Stimulated activated CD4-positive, alpha-beta T cell treated with anti-CD3 and anti-CD28 coated beads, Interleukin-4, amount 100 ng/mL, for 1 hour (primary cell): ENCODE results near the gene MTHFD2.
A peak's percentile ranks its signal among the peaks of the same experiment; 100 is the strongest.

ENCODE experiments used
- DNase-seq: peaks from one replicate; pipeline ENCODE4 v3.0.0-alpha.2; 2020

MTHFD2 gene

DNA sequence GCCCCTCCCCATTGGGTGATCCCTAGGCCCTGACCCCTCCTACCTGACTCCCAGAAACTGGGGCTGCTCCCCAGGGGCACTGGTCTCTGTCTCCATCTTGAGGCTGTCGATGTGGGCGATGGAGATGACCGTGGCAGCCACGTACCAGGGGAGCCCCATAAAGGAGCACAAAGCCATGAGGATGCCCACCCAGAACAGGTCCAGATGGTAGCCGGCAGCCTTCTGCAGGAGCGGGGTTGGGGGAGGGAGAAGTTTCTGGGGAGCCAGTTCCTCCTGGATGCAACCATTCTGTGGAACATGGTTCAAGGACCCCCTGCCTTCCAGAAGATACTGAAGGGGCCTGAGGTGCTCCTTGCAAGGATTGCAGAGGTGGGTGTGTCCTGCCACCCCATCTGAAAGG lies 34.0 kb downstream of the MTHFD2 start:
- DNase-seq, result no peak

DNA sequence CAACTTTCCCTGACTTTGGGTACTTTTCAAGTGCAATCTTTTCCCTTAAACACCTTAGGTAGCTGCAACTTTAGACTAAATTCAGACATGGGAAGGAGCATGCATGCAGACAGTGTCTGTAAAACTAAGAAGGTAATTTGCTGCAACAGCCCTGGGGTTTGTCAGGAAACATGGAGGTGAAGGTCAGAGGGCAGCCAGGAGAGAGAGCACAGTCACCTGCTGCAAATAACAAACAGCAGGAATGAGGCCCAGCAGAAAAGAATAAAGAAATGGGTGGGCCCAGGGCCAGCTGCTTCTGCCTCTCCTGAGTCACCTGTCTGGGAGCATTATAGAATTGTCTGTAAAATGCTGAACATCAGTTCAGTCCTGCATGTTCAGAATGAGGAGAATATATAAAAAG lies 35.2 kb downstream of the MTHFD2 start:
- no peak for DNase-seq

DNA sequence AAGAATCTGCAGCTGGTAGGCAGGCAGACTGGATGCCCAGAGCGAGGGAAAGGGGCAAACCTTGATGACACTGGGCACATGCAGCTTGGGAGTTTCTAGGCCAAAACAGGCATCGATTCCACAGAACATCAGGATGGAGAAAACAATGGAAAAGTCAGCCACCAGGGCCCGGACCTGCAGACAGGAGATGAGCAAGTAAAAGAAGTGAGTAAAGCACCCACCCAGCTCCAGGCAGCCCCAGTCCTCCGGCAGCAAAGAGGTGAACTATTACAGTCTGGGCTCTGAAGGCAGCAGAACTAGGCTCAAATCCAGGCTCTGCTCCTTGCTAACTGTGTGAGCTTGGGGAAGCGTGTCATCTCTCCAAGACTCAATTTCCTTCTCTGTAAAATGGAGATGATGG lies 36.6 kb downstream of the MTHFD2 start:
- DNase-seq, result no peak

DNA sequence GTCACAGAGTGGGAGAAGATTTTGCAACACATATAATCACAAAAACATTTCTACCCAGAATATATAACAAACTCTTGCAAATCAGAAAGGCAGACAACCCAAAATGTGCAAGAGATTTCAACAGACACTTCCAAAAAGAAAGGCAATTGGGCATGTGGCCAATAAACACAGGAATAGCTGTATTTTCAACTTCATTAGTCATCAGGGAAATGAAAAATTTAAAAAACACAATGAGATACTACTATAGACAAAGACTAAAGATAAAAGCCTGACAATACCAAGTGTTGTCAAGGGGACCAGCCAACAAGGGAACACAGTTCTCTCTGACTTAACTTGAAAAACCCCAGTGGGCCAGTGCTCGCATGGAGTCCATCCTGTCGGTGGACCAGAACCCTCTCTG lies 40.5 kb downstream of the MTHFD2 start:
- no peak for DNase-seq

DNA sequence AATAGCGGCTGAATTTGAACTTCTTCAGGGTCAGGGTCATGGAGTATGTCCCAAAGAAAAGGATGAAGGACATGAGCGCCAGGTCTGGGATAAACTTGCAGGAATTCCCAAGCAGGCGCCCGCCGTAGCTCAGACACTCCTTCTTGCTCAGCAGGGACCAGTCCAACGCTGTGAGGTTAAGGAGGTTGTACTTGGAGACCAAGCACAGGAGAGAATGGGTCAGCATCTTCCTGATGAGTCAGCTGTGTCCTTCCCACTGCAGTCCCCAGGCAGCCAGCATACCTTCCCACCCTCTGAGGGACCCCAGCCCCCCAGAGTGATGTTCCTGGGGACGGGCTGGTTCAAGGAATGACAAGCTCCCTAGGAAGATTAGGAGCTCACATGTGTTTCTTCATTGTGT lies 40.9 kb downstream of the MTHFD2 start:
- no peak for DNase-seq

DNA sequence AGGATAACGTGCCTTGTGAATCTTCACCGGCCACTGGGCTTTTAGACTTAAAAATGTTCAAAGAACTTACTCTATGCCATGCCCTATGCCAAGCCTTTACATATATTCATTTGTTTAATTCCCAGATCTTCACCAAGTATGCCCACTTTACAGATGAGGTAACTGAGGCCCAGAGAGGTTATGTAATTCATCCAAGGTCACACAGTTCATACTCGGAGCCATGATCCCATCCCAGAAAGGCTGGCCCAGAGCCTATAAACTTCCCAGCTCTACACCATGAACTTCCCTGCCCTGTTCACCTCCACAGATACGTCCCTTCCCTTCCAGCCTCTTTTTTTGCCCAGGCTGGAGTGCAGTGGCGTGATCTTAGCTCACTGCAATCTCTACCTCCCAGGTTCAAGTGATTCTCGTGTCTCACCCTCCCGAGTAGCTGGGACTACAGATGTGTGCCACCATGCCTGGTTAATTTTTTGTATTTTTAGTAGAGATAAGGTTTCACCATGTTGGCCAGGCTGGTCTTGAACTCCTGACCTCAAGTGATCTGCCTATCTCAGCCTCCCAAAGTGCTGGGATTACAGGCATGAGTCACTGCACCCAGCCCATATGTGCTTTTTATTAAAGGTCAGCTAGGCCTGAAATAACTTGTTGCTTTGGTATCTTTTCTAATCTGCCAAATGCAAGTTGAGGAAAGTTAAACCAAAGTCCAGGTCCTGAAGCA lies 44.1 kb downstream of the MTHFD2 start:
- DNase-seq, result no peak

DNA sequence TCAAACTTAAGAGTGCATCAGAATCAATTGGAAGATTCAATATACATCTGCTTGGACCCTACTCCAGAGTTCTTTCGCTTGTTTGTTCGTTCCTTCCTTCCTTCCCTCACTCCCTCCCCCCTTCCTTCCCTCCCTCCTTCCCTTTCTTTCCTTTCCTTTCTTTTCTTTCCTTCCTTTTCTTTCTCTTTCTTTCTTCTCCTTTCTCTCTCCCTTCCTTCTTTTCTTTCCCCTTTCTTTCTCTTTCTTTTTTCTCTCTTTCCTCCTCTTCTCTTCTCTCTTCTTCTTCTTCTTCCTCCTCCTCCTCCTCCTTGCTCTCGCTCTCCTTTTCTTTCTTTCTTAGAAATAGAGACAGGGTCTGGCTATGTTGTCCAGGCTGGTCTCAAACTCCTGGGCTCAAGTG lies 45.9 kb downstream of the MTHFD2 start:
- DNase-seq, result no peak

DNA sequence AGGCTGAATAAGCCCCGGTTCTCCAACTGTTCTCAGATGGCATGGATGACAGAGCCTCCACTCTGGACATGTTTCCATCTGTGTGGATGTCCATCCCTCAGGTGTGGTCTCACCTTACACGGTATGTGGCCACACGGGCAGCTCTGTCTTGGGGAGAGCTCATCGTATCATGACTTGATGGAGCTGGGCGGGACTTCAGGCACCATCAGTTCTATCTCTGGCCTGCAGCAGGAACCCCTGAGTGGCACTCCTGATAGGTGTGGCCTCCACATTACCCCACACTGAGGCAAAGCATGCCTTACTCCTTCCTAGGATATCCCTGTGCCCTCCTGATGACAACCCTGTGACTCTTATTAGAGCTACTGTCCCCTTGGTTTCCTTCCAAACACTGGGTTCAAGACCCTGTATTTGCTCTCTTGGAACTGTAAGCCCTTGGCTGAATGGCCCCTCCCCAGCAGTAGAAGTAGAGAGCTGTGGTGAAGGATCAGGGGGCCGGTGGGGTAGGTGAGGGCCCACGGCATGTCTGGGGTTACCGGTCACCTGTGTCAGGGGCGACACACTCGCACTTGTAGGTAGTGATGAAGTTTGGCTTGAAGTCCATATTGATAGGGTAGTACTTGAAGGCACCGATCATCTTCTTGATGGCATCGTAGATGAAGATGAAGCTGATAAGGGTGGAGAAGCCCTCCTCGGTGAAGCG lies 48.2 kb downstream of the MTHFD2 start:
- no peak for DNase-seq

DNA sequence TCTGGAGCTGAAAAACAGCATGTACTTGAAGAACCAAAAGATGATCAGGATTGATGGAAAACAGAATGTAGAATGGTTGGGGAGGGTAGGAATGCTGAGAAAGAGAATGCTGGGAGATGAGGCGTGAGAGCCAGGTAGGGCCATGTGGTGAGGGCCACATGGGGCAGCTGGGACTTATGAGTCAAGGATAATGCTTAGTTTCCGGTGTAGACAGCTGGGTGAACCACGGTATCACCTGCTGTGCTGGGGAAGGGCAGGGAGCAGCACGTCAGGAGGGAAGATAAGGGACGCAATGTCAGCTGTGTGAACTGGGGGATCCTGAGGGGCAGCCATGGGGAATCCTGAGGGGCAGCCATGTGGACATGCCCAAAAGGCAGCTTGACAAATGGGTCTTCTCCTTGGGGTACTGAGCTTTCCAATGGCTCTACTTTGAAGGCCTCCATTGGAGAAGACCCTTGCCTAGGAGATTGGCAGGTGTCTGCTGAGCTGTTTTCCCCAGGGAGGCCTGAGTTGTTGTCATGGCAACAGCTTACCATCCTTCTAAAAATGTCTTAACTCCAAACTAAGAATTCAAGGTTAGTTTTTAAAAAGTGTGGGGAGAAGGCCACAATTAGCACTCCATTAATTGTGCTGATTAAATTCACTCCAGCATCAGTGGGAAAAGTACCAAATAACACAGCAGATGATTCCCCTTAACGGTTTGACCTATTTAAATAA lies 51.1 kb downstream of the MTHFD2 start:
- DNase-seq, result no peak

DNA sequence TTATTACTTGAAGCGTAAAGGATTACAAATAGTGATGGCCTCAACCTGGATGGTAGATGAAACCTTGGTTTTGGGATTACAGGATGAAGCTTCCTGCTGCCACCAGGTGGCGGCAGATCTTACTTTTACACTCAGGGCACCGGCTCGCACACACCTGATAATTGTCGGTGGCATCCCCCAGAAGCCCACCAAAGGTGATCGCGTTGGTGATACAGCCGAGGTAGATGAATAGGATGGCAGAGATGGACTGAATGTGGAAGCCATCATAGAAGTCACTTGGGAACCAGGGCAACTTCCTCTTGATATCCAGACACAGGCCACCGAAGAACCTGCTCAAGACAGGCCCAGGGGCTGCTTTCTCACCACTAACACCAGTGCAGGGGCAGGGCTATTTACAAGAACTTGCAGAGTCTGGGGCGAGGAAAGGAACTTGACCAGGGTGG lies 51.8 kb downstream of the MTHFD2 start:
- peak; percentile 60 for DNase-seq

DNA sequence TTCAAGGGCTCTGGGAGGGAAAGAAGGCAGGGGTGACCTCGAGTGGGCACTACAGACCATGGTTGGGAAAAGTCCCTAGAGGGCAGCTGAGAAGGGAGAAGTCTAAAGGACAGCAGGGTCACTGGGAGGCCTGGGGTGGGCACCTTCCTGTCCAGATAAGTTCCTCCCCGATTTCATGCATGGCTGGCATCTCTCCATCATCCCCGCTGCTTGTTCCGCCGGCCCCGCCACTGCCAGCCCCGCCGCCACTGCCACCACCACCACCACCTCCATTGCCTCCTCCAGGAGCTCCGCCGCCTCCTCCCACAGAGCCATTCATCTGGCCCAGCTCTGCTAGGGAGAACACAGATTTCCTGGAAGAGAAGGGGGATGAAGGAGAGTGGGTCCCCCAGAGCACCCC lies 53.6 kb downstream of the MTHFD2 start:
- no peak for DNase-seq

DNA sequence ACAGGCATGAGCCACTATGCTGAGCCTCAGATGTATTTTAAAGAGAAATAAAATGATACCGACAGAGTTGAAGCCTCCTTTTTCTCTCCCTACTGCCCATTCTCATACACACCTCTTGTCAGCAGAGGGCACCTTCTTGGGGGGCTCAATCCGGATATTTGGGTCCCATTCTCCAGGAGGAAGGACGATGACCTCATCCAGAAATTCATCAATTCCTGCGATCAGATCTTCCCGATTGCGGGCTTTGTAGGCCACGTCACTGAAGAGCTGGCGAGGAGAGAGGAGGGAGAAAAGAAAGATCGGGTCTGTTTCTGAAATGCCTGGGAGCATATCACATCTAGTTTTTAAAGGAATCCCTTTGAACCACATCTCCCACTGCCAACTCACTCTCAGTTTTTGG lies 54.4 kb downstream of the MTHFD2 start:
- no peak for DNase-seq

DNA sequence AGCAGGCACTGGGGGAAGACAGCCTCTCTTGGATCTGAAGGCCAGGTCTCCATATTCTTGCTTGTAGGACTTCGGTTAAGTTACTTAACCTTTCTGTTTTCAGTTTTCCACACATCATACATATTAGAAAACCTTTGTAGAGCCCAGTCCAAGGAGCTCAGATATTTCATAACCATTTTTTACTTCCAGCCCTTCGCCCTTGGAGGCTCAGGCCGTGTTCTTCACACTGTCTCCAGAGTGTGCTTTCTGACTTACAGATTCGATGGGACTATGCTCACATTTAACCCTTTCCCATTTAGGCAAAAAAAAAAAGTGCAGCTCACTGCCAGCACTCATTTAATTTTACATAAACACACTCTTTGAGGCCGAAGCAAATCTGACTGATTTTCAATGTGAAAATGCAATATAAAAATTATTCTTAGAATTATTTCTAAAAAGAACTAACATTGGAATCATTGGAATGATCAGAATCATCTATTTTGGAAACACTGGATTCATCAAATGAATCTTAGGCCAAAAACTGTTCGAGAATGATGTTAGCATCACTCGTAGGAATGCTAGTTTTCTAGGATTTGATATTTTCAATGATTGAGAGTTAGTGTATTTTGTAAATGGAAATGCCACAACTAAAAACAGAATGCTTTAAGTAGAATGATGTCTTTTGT lies 55.0 kb downstream of the MTHFD2 start:
- no peak for DNase-seq

DNA sequence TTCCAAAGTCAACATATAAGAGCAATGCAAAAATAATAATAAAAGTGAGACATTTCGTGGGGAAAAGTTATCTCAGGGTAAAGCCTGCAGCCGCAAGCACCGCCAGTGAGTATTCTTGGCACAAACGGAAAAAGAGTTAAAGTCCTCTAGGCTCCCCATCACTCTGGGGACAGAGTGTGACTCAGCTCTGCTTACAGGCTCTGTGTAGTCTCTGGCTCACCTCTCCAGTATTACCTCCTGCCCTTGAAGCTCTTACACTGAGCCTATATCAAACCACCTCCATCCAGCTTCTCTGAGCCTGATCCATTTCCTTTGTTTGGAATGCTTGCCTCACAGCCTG lies 55.5 kb downstream of the MTHFD2 start:
- DNase-seq, result no peak

DNA sequence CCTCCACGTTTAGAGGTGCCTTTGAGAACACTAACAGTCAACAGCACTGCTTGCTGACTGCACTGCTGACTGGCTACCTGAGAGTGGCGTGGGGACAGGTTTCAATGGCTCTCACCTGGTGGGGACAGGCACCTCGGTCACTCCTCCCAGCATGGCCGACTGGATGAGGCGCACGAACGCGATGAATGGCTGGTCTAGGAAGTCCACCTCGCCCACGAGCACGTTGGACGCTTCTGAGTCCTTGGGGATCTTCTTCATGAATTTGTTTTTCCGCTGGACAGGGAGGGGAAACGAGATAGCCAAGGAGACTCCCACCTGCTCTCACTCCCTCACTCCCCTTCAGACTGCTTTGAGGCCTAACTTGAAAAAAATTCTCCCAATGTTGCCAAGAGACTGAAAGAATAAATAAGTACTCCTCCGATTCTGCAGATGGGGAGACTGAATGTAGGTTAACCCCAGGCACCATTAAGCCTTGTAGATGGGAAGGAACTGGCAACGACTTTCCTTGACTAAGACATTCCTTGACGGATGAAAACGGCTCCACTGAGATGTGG lies 57.3 kb downstream of the MTHFD2 start:
- no peak for DNase-seq

DNA sequence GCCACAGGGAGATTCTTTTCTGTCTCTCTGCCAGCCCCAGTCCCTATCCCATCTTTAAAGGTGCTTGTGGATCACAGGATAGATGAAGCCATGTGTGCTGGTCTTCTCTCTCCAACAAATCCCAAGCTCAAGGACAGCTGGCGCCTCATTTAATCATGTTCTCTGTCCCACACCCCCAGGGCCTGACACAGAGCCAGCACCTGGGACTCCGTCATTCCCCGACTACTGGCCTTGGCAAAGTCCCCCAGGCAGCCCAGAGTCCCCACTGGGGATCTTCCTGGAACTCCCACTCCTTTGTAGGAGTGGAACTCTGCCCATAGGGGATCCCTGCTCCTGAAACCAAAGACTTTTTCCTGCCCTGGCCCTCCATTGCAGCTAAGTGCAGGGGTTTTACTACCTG lies 60.8 kb downstream of the MTHFD2 start:
- no peak for DNase-seq

DNA sequence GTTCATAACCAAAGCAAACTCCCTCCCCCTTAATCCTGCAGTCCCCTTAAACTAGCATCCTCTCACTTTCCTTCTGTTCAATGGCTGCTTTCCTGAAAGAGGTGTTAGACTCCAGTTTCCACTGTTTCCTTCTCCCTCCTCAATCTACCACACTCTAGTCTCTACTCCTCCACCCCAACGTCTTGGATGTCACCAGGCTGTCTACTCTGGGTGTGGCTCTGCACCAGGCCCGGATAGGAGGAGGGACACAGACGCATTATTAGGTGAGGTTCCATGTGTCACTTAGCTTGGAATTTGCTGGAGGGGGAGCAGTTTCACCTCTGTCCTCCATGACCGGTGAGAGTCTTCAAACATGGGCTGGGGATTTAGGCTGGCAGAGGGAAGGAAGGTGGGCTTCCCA lies 61.3 kb downstream of the MTHFD2 start:
- no peak for DNase-seq

DNA sequence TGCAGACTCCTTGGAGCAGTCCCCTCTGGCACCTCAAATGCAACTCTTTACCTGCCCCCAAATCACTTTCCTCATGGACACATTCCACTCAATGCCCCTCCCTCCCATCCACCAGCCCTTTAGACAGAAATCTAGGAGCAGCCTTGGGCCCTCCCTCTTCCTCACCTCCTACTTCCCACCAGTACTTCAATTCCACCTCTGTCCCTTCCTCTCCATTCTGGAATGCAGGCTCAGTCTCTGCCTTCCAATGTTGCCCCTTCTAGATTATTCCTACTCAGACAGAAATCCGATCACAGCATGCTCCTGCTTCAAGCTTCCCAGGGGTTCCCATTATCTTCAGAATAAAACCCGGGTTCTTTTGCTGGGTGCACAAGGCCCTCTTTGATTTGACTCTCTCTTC lies 62.1 kb downstream of the MTHFD2 start:
- DNase-seq, result no peak

DNA sequence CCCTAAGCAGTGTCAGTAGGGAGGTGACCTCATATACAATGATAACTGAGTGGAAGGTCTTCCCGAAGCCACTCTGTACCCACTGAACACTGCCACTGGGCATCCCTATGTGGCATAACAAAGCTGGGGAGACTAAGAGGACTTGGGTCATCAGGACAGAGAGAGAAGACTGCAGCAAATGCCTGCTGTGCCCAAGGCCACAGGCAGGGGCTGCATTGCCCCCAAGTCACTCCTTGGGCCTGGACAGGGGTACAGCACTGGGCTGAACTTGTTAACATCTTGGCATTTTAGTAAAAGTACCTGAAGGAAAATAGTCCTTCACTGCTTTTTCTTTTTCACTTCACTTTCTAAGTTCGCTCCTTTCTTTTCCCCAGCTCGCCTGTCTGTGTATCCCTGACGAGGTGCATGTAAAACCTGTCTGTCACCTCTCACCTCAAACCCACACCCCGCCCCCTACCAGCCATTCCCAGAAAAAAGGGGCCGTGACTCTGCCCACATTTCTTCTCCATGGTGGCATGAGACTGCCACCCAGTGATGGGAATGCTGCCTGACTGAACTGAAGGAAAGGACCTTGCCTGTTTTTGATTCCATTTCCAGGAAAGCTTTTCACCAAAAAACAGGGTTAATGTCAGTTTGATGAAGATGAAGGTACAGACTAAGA lies 62.9 kb downstream of the MTHFD2 start:
- DNase-seq, result no peak

DNA sequence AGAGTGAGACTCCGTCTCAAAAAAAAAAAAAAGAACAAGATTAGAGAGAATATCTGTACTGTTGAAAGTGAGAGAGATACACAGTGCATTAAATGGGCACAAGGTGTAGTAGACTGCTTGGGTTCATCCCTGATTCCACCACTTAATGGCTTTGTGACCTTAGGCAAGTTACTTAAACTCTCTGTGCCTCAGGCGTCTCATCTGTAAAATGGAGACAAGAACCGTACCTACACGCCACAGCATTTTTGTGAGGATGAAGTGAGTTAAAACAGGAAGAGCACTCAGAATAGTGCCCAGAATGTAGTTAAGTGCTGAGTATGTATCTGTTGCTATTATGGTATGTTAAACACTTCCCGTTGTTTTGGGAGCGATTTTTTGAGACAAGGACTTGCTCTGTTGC lies 64.3 kb downstream of the MTHFD2 start:
- no peak for DNase-seq

DNA sequence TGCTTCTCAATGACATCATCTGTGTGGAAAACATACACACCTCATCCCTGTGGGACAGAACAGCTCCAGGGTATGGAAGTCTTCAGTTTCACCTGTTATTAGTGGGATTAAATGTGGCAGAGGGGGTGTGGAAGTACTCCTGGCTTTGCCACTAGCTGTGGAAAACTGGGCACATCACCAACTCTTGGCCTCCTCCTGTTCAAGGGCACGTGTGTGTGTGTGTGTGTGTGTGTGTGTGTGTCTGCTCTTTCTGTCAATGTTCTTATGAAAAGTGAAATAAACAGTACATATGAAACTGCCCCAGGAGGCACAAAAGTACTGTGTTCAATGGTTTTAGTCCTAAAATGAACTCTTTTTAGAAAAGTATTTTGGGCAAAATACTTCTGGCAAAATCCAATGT lies 65.9 kb downstream of the MTHFD2 start:
- DNase-seq, result no peak

DNA sequence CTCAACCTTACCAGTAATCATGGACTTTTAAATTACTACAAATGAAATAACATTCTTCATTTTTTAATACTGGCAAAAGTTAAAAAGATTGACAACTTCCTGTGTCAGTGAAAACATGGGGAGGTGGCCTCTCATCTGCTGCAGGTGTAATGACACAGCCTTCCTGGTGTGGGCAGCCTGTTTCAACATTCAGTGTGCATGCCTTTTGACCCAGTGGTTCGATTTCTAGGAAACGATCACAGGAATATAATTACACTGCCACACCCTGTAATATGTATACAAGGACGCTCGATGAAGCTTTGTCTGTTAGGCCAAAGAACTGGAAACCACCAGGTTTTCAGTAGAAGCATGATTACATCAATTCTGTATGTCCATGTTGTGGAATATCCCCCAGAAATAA lies 68.7 kb downstream of the MTHFD2 start:
- DNase-seq, result peak; percentile 36
